KMS-11 (cell line): ENCODE measurements around the gene ASB2.

Experiments
- H2AFZ ChIP-seq: fragments of 200-600 bp; sonication (generic); 2 replicates; pipeline ENCODE4 v1.6.1; 2016; ENCODE audit warnings: antibody characterized with exemption, mixed run types, low read depth
- H3K27ac ChIP-seq: fragments of 200-600 bp; sonication (generic); 2 replicates; pipeline ENCODE4 v1.6.1; 2016; ENCODE audit warnings: mild to moderate bottlenecking, mixed run types
- H3K27me3 ChIP-seq: fragments of 200-600 bp; sonication (generic); 2 replicates; pipeline ENCODE4 v1.6.1; 2017; ENCODE audit warnings: mild to moderate bottlenecking, low read depth, mixed run types, moderate library complexity; ENCODE audit not compliant: insufficient read depth
- H3K36me3 ChIP-seq: fragments of 200-600 bp; sonication (generic); 2 replicates; pipeline ENCODE4 v1.6.1; 2017; ENCODE audit warnings: mild to moderate bottlenecking, mixed run types; ENCODE audit not compliant: insufficient read depth
- H3K4me1 ChIP-seq: fragments of 200-600 bp; sonication (generic); 2 replicates; pipeline ENCODE4 v1.6.1; 2016; ENCODE audit warnings: mild to moderate bottlenecking, low read depth, mixed run types; ENCODE audit not compliant: poor library complexity, severe bottlenecking
- H3K4me2 ChIP-seq: fragments of 200-600 bp; sonication (generic); 2 replicates; pipeline ENCODE4 v1.7.0; 2016; ENCODE audit warnings: mild to moderate bottlenecking, mixed run types
- H3K4me3 ChIP-seq: fragments of 200-600 bp; sonication (generic); IDR thresholded peaks from 2 replicates; pipeline ENCODE4 v1.6.1; 2017; ENCODE audit warnings: low read depth, low read length, mixed read lengths; ENCODE audit not compliant: insufficient read depth
- H3K79me2 ChIP-seq: fragments of 200-600 bp; sonication (generic); 2 replicates; pipeline ENCODE4 v1.6.1; 2016; ENCODE audit warnings: low read depth, mixed run types; ENCODE audit not compliant: insufficient read depth
- H3K9ac ChIP-seq: fragments of 200-600 bp; sonication (generic); 2 replicates; pipeline ENCODE4 v1.6.1; 2016; ENCODE audit warnings: mild to moderate bottlenecking, mixed run types
- H4K20me1 ChIP-seq: fragments of 200-600 bp; sonication (generic); 2 replicates; pipeline ENCODE4 v1.6.1; 2016; ENCODE audit warnings: mild to moderate bottlenecking, mixed run types; ENCODE audit not compliant: insufficient read depth
- CTCF ChIP-seq: fragments of 200-600 bp; sonication (generic); conservative IDR thresholded peaks from 2 replicates; pipeline ENCODE4 v1.6.1; 2017; ENCODE audit warnings: low read depth, mild to moderate bottlenecking, antibody characterized with exemption, low read length, moderate library complexity, mixed read lengths

Gene ASB2

DNA sequence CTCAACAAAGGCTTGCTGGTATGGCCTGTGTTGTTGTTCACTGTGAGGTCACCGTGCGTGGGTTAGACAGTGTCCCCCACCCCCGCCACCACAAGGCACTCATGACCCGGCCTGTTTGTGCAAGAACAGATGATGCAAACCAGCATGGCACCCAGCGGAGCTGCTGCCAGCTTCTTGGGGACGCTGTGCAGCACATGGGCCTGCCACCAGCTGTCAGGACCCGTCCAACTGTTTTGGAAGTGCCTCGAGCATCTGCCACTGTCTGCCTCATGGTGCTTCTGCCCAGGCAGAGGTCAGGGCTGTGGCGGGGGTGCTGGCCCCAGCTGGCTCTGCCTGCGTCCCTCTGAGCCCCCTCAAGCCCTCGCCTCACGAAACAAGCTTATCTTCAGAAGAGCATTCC, 1.5 kb downstream of the ASB2 start:
- H3K9ac ChIP-seq = no peak overlapping the region
- peaks cover 97% of the 10 kb centered on the region for H3K4me1 ChIP-seq
- H3K4me3 ChIP-seq = no peak overlapping the region
- no peak overlapping the region for H2AFZ ChIP-seq
- no peaks in the 10 kb centered on the region for H3K79me2 ChIP-seq
- no peak for TF ChIP-seq CTCF
- no peaks in the 10 kb centered on the region for H3K27me3 ChIP-seq
- H4K20me1 ChIP-seq = no peaks in the 10 kb centered on the region
- peak overlapping the region; percentile 39; the same call in 1 of the 2 replicates for H3K4me2 ChIP-seq
- H3K36me3 ChIP-seq = no peaks in the 10 kb centered on the region
- peak overlapping the region; percentile 100 for H3K27ac ChIP-seq

GRCh38 chr14:93974299-93974698, 2.1 kb downstream of the ASB2 start:
- Histone ChIP-seq H3K4me3 (no peak overlapping the region), H4K20me1 (no peaks in the 10 kb centered on the region), H3K36me3 (no peaks in the 10 kb centered on the region), H3K4me2 (peak overlapping the region; percentile 21; the same call in 1 of the 2 replicates), H3K27ac (no peak overlapping the region; the same call in 1 of the 2 replicates), H3K9ac (no peak overlapping the region), H2AFZ (no peak overlapping the region), H3K4me1 (peaks cover 97% of the 10 kb centered on the region), H3K79me2 (no peaks in the 10 kb centered on the region), H3K27me3 (no peaks in the 10 kb centered on the region)
- no peak for TF ChIP-seq CTCF

DNA sequence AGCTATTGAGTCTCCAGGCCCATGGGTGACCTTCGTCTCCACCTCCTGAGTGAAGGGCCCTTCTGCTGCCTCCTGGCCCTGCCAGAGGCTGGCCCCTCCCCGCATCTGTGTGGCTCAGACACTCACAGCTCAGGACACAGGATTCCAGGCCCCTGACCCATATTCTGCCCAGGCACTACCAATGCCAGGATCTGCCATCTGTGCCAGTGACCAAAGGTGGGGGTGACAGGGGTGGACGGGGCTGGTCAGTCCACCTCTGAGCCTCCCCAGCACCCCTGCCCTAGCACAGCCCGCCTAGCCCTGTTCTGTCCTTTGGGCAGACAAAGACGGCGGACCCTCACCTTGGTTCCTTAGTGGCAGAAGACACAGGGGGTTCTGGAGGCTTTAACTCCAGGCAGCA, 2.8 kb downstream of the ASB2 start:
- Histone ChIP-seq H4K20me1 (no peaks in the 10 kb centered on the region), H2AFZ (no peak overlapping the region), H3K9ac (no peak overlapping the region), H3K4me2 (no peak overlapping the region), H3K79me2 (no peaks in the 10 kb centered on the region), H3K36me3 (no peaks in the 10 kb centered on the region), H3K27ac (no peak overlapping the region), H3K4me1 (peaks cover 96% of the 10 kb centered on the region), H3K4me3 (no peak overlapping the region), H3K27me3 (no peaks in the 10 kb centered on the region)
- no peak for TF ChIP-seq CTCF

GRCh38 chr14:93972618-93973205, 3.7 kb downstream of the ASB2 start:
- H3K4me1 ChIP-seq = peaks cover 95% of the 10 kb centered on the region
- no peaks in the 10 kb centered on the region for H3K79me2 ChIP-seq
- H4K20me1 ChIP-seq = no peaks in the 10 kb centered on the region
- no peak overlapping the region for H3K4me2 ChIP-seq
- H3K27me3 ChIP-seq = no peaks in the 10 kb centered on the region
- H3K27ac ChIP-seq = no peak overlapping the region
- no peaks in the 10 kb centered on the region for H3K36me3 ChIP-seq
- no peak overlapping the region for H3K9ac ChIP-seq
- H2AFZ ChIP-seq = no peak overlapping the region
- TF ChIP-seq CTCF = no peak
- no peak overlapping the region for H3K4me3 ChIP-seq
